Gastroesophageal sphincter (tissue), 3 donors: Measurements from ENCODE around the gene UNC93A.

Experiments
- CTCF ChIP-seq, 4 experiments: fragments of 200-600 bp in 2 of 4; fragments of 450-650 bp in 2 of 4; sonication (generic) in 1 of 4; IDR thresholded peaks; one replicate each; pipeline ENCODE4 v1.5.1; 2017 to 2019; ENCODE audit warnings: antibody characterized with exemption in 4 of 4, mild to moderate bottlenecking in 2 of 4, moderate library complexity in 2 of 4
- EP300 ChIP-seq: sonication (generic); formaldehyde crosslinking; IDR thresholded peaks from one replicate; pipeline ENCODE4 v1.6.1; 2017; ENCODE audit warnings: antibody characterized with exemption, mild to moderate bottlenecking
- POLR2A ChIP-seq, 2 donors: fragments of 450-650 bp; IDR thresholded peaks; one replicate each; pipeline ENCODE4 v1.6.1; 2017; ENCODE audit warnings: antibody characterized with exemption in 2 of 2, mild to moderate bottlenecking in 2 of 2, moderate library complexity in 1 of 2
- POLR2AphosphoS5 ChIP-seq: sonication (generic); formaldehyde crosslinking; IDR thresholded peaks from one replicate; pipeline ENCODE4 v1.6.1; 2017; ENCODE audit warnings: antibody characterized with exemption

- TF ChIP-seq CTCF (IDR thresholded peaks at IDR 0.05), result no peak
- no peak for TF ChIP-seq POLR2A (IDR thresholded peaks at IDR 0.05)
- no peak for TF ChIP-seq POLR2AphosphoS5
- no peak for TF ChIP-seq EP300
These were observed 7.0 kb downstream of the UNC93A start for GRCh38 chr6:167298127-167298526.
